ENCODE measurements around the gene PPP2R3A. TPM values are rescaled to one million over a fixed set of nuclear protein-coding genes. Genes with fewer than 3 reads are reported as not detected.
"Not testable (repeated sequence)": the region's sequence is repeated elsewhere in the genome, so short reads cannot be mapped to it uniquely, and the experiment has no call there.

Gene PPP2R3A
- total and polyA plus RNA-seq, 2 donors (not counting 1 experiment from before 2014, with no cell fraction given) = 17.5 to 18.3 TPM

- TF ChIP-seq EZH2 (IDR thresholded peaks at IDR 0.05; ENCODE audit: low read length, missing control alignments) (no peak), CTCF (conservative IDR thresholded peaks at IDR 0.05 in 1 of 2, IDR thresholded peaks at IDR 0.05 in 1 of 2; ENCODE audit: low read depth in 1 of 2, low read length in 2 of 2) (no peak)
- H3K79me2 ChIP-seq (ENCODE audit: control insufficient read depth, insufficient read depth, low read length) = peaks cover 97% of the 10 kb centered on the region
- DNase-seq (ENCODE audit: low read depth in 2 of 2) = no peak
- H3K9me3 ChIP-seq (ENCODE audit: control insufficient read depth, insufficient read depth, low read depth, low read length) = no peaks in the 10 kb centered on the region
- no peak overlapping the region for H3K4me3 ChIP-seq (replicated peaks in 1 of 4; ENCODE audit: control extremely low read depth in 1 of 4, insufficient read depth in 1 of 4, low read depth in 3 of 4, low read length in 4 of 4)
- no peak overlapping the region for H3K27ac ChIP-seq (ENCODE audit: insufficient read depth, low read length)
- no peak overlapping the region for H2AFZ ChIP-seq (ENCODE audit: low read length)
- no peaks in the 10 kb centered on the region for H3K36me3 ChIP-seq (ENCODE audit: control insufficient read depth, insufficient read depth, low read length)
- H3K9ac ChIP-seq (ENCODE audit: insufficient read depth, low read length) = no peak overlapping the region
- H4K20me1 ChIP-seq (ENCODE audit: control insufficient read depth, extremely low read depth, insufficient read depth, low read length) = no peaks in the 10 kb centered on the region
- H3K27me3 ChIP-seq (ENCODE audit: control insufficient read depth, insufficient read depth, low read length) = no peaks in the 10 kb centered on the region
- H3K4me1 ChIP-seq (ENCODE audit: control insufficient read depth, extremely low read depth, insufficient read depth, low read length) = peaks cover 4% of the 10 kb centered on the region
- no peak overlapping the region for H3K4me2 ChIP-seq (ENCODE audit: extremely low read depth, insufficient read depth, low read length)
Observed at GRCh38 chr3:136162322-136162721, 196.8 kb downstream of the PPP2R3A start.

GRCh38 chr3:136163607-136164006, 198.1 kb downstream of the PPP2R3A start:
- DNase-seq (ENCODE audit: low read depth in 2 of 2); H3K27ac ChIP-seq (ENCODE audit: insufficient read depth, low read length); H3K36me3 ChIP-seq (ENCODE audit: control insufficient read depth, insufficient read depth, low read length); H3K9me3 ChIP-seq (ENCODE audit: control insufficient read depth, insufficient read depth, low read depth, low read length); H3K4me1 ChIP-seq (ENCODE audit: control insufficient read depth, extremely low read depth, insufficient read depth, low read length); H2AFZ ChIP-seq (ENCODE audit: low read length); H3K9ac ChIP-seq (ENCODE audit: insufficient read depth, low read length); H3K4me2 ChIP-seq (ENCODE audit: extremely low read depth, insufficient read depth, low read length); H4K20me1 ChIP-seq (ENCODE audit: control insufficient read depth, extremely low read depth, insufficient read depth, low read length); H3K27me3 ChIP-seq (ENCODE audit: control insufficient read depth, insufficient read depth, low read length); H3K4me3 ChIP-seq (replicated peaks in 1 of 4; ENCODE audit: control extremely low read depth in 1 of 4, insufficient read depth in 1 of 4, low read depth in 3 of 4, low read length in 4 of 4): not testable (repeated sequence)
- H3K79me2 ChIP-seq (ENCODE audit: control insufficient read depth, insufficient read depth, low read length) = peaks cover 97% of the 10 kb centered on the region

- no peak overlapping the region for H2AFZ ChIP-seq (ENCODE audit: low read length)
- no peaks in the 10 kb centered on the region for H3K36me3 ChIP-seq (ENCODE audit: control insufficient read depth, insufficient read depth, low read length)
- no peak overlapping the region for H3K4me2 ChIP-seq (ENCODE audit: extremely low read depth, insufficient read depth, low read length)
- no peak overlapping the region for H3K4me3 ChIP-seq (replicated peaks in 1 of 4; ENCODE audit: control extremely low read depth in 1 of 4, insufficient read depth in 1 of 4, low read depth in 3 of 4, low read length in 4 of 4)
- peaks cover 3% of the 10 kb centered on the region for H4K20me1 ChIP-seq (ENCODE audit: control insufficient read depth, extremely low read depth, insufficient read depth, low read length)
- DNase-seq (ENCODE audit: low read depth in 2 of 2) = no peak
- peaks cover 99% of the 10 kb centered on the region for H3K79me2 ChIP-seq (ENCODE audit: control insufficient read depth, insufficient read depth, low read length)
- H3K9ac ChIP-seq (ENCODE audit: insufficient read depth, low read length) = no peak overlapping the region
- H3K27me3 ChIP-seq (ENCODE audit: control insufficient read depth, insufficient read depth, low read length) = no peaks in the 10 kb centered on the region
- H3K4me1 ChIP-seq (ENCODE audit: control insufficient read depth, extremely low read depth, insufficient read depth, low read length) = peaks cover 4% of the 10 kb centered on the region
- TF ChIP-seq EZH2 (IDR thresholded peaks at IDR 0.05; ENCODE audit: low read length, missing control alignments) (no peak), CTCF (conservative IDR thresholded peaks at IDR 0.05 in 1 of 2, IDR thresholded peaks at IDR 0.05 in 1 of 2; ENCODE audit: low read depth in 1 of 2, low read length in 2 of 2) (no peak)
- H3K9me3 ChIP-seq (ENCODE audit: control insufficient read depth, insufficient read depth, low read depth, low read length) = no peaks in the 10 kb centered on the region
- H3K27ac ChIP-seq (ENCODE audit: insufficient read depth, low read length) = no peak overlapping the region
Observed at GRCh38 chr3:136166507-136166906, 201.0 kb downstream of the PPP2R3A start.

- not testable (repeated sequence) for DNase-seq (ENCODE audit: low read depth in 2 of 2); H3K9ac ChIP-seq (ENCODE audit: insufficient read depth, low read length); H4K20me1 ChIP-seq (ENCODE audit: control insufficient read depth, extremely low read depth, insufficient read depth, low read length); H3K4me2 ChIP-seq (ENCODE audit: extremely low read depth, insufficient read depth, low read length); H3K4me3 ChIP-seq (replicated peaks in 1 of 4; ENCODE audit: control extremely low read depth in 1 of 4, insufficient read depth in 1 of 4, low read depth in 3 of 4, low read length in 4 of 4); H3K4me1 ChIP-seq (ENCODE audit: control insufficient read depth, extremely low read depth, insufficient read depth, low read length); H2AFZ ChIP-seq (ENCODE audit: low read length); H3K36me3 ChIP-seq (ENCODE audit: control insufficient read depth, insufficient read depth, low read length); H3K27ac ChIP-seq (ENCODE audit: insufficient read depth, low read length); H3K27me3 ChIP-seq (ENCODE audit: control insufficient read depth, insufficient read depth, low read length); H3K9me3 ChIP-seq (ENCODE audit: control insufficient read depth, insufficient read depth, low read depth, low read length)
- H3K79me2 ChIP-seq (ENCODE audit: control insufficient read depth, insufficient read depth, low read length) = peaks cover 99% of the 10 kb centered on the region
Observed at GRCh38 chr3:136168236-136168635, 202.7 kb downstream of the PPP2R3A start.

Data from fibroblast of lung (primary cell).